Measurements from ENCODE around the gene SNAPIN. TPM values are rescaled to one million over a fixed set of nuclear protein-coding genes. Genes with fewer than 3 reads are reported as not detected.

The SNAPIN gene
- total RNA-seq, 1 experiment from 2014 or later = 46.8 TPM

GRCh38 chr1:153684892-153685291 is 26.4 kb downstream of the SNAPIN start:
- peaks cover 5% of the 10 kb centered on the region for H3K36me3 Mint-ChIP-seq (ENCODE audit: insufficient read depth, unreplicated experiment)
- no peak for TF ChIP-seq CTCF (IDR thresholded peaks at IDR 0.05; ENCODE audit: unreplicated experiment)
- peaks cover 94% of the 10 kb centered on the region for H3K27me3 Mint-ChIP-seq (ENCODE audit: unreplicated experiment)
- H3K4me3 Mint-ChIP-seq (ENCODE audit: low read depth, unreplicated experiment) = no peak overlapping the region
- CTCF ChIA-PET = interaction anchor here (0.7 kb wide), 1 partner anchor 31 kb away, joined by 4 read pairs; no protein-coding TSS in a partner anchor
- H3K27ac Mint-ChIP-seq (ENCODE audit: unreplicated experiment) = no peak overlapping the region
- H3K4me1 Mint-ChIP-seq (ENCODE audit: low read depth, unreplicated experiment) = peaks cover 11% of the 10 kb centered on the region
- H3K9me3 Mint-ChIP-seq (ENCODE audit: low read depth, unreplicated experiment) = no peaks in the 10 kb centered on the region
- DNase-seq = no peak
- BruUV-seq (replicated peaks) = no TSS peak
- intact Hi-C loops (cut with micrococcal nuclease; ENCODE audit: unreplicated experiment) = no loop called here

GRCh38 chr1:153685544-153686340 is 27.2 kb downstream of the SNAPIN start:
- CTCF ChIA-PET = interaction anchor here (0.7 to 1.0 kb wide), 3 partner anchors 20 to 611 kb away, joined by 3 to 4 read pairs (median 3); partner anchors contain the start of gene INTS3
- Mint-ChIP-seq H3K4me3 (ENCODE audit: low read depth, unreplicated experiment) (no peak overlapping the region), H3K4me1 (ENCODE audit: low read depth, unreplicated experiment) (peaks cover 8% of the 10 kb centered on the region), H3K27me3 (ENCODE audit: unreplicated experiment) (peaks cover 87% of the 10 kb centered on the region), H3K36me3 (ENCODE audit: insufficient read depth, unreplicated experiment) (peaks cover 5% of the 10 kb centered on the region), H3K9me3 (ENCODE audit: low read depth, unreplicated experiment) (no peaks in the 10 kb centered on the region), H3K27ac (ENCODE audit: unreplicated experiment) (no peak overlapping the region)
- intact Hi-C loops (cut with micrococcal nuclease; ENCODE audit: unreplicated experiment) = no loop called here
- TF ChIP-seq CTCF (IDR thresholded peaks at IDR 0.05; ENCODE audit: unreplicated experiment) = no peak
- BruUV-seq (replicated peaks) = no TSS peak
- DNase-seq = no peak

- peaks cover 16% of the 10 kb centered on the region for H3K4me1 Mint-ChIP-seq (ENCODE audit: low read depth, unreplicated experiment)
- no peak overlapping the region for H3K4me3 Mint-ChIP-seq (ENCODE audit: low read depth, unreplicated experiment)
- intact Hi-C loops (cut with micrococcal nuclease; ENCODE audit: unreplicated experiment) = no loop called here
- no TSS peak for BruUV-seq (replicated peaks)
- no peaks in the 10 kb centered on the region for H3K9me3 Mint-ChIP-seq (ENCODE audit: low read depth, unreplicated experiment)
- H3K36me3 Mint-ChIP-seq (ENCODE audit: insufficient read depth, unreplicated experiment) = peaks cover 4% of the 10 kb centered on the region
- no peak for DNase-seq
- no peak overlapping the region for H3K27ac Mint-ChIP-seq (ENCODE audit: unreplicated experiment)
- TF ChIP-seq CTCF (IDR thresholded peaks at IDR 0.05; ENCODE audit: unreplicated experiment) = no peak
- peaks cover 69% of the 10 kb centered on the region for H3K27me3 Mint-ChIP-seq (ENCODE audit: unreplicated experiment)
- CTCF ChIA-PET = interaction anchor here (0.6 to 0.8 kb wide), 3 partner anchors 11 to 707 kb away, joined by 3 read pairs; no protein-coding TSS in a partner anchor
These were observed 29.0 kb downstream of the SNAPIN start for GRCh38 chr1:153687346-153688125.

GRCh38 chr1:153688276-153688675 is 29.8 kb downstream of the SNAPIN start:
- DNase-seq = no peak
- CTCF ChIA-PET = interaction anchor here (0.8 kb wide), 1 partner anchor 12 kb away, joined by 3 read pairs; no protein-coding TSS in a partner anchor
- intact Hi-C loops (cut with micrococcal nuclease; ENCODE audit: unreplicated experiment) = no loop called here
- no peak for TF ChIP-seq CTCF (IDR thresholded peaks at IDR 0.05; ENCODE audit: unreplicated experiment)
- Mint-ChIP-seq H3K36me3 (ENCODE audit: insufficient read depth, unreplicated experiment) (no peaks in the 10 kb centered on the region), H3K27me3 (ENCODE audit: unreplicated experiment) (peaks cover 62% of the 10 kb centered on the region), H3K27ac (ENCODE audit: unreplicated experiment) (no peak overlapping the region), H3K4me1 (ENCODE audit: low read depth, unreplicated experiment) (peaks cover 16% of the 10 kb centered on the region), H3K4me3 (ENCODE audit: low read depth, unreplicated experiment) (no peak overlapping the region), H3K9me3 (ENCODE audit: low read depth, unreplicated experiment) (no peaks in the 10 kb centered on the region)
- BruUV-seq (replicated peaks) = no TSS peak
